GM18520 (cell line): ENCODE results near the gene ITPRIPL2.

Experiments used
- ATAC-seq: cut with Tn5 transposase; IDR thresholded peaks from one replicate; pipeline ENCODE4 v1.9.1; 2021; ENCODE audit not compliant: unreplicated experiment

Gene ITPRIPL2

GRCh38 chr16:19113577-19114358 is at the start of gene ITPRIPL2:
ITPRIPL2 (plus strand) TSS chr16:19113964; CDS start chr16:19114462, 498 bp downstream.
- no peak for ATAC-seq

- ATAC-seq = no peak
Measured at GRCh38 chr16:19066988-19067348, 46.8 kb upstream of the ITPRIPL2 start.

GRCh38 chr16:19067349-19068236 is 46.2 kb upstream of the ITPRIPL2 start, which contains the start of gene COQ7:
COQ7 (plus strand) TSS chr16:19067614; CDS start chr16:19067665, 51 bp downstream.
- peak; percentile 92 for ATAC-seq

GRCh38 chr16:19068237-19068815 is 45.4 kb upstream of the ITPRIPL2 start:
- no peak for ATAC-seq

GRCh38 chr16:19071811-19072777 is 41.7 kb upstream of the ITPRIPL2 start:
- ATAC-seq = no peak

GRCh38 chr16:19073344-19073743 is 40.4 kb upstream of the ITPRIPL2 start:
- ATAC-seq = no peak

- no peak for ATAC-seq
Measured at GRCh38 chr16:19073863-19074262, 39.9 kb upstream of the ITPRIPL2 start.

GRCh38 chr16:19075511-19075910 is 38.3 kb upstream of the ITPRIPL2 start:
- ATAC-seq = no peak

- no peak for ATAC-seq
Measured at GRCh38 chr16:19077879-19078278, 35.9 kb upstream of the ITPRIPL2 start.

GRCh38 chr16:19083670-19084069 is 30.1 kb upstream of the ITPRIPL2 start:
- ATAC-seq = no peak

GRCh38 chr16:19084139-19084538 is 29.6 kb upstream of the ITPRIPL2 start:
- ATAC-seq = no peak

- no peak for ATAC-seq
Measured at GRCh38 chr16:19084879-19085278, 28.9 kb upstream of the ITPRIPL2 start.

- ATAC-seq = no peak
Measured at GRCh38 chr16:19085679-19086200, 28.0 kb upstream of the ITPRIPL2 start.

GRCh38 chr16:19086322-19087199 is 27.2 kb upstream of the ITPRIPL2 start:
- no peak for ATAC-seq

- no peak for ATAC-seq
Measured at GRCh38 chr16:19088341-19088916, 25.3 kb upstream of the ITPRIPL2 start.

GRCh38 chr16:19089410-19089955 is 24.3 kb upstream of the ITPRIPL2 start:
- no peak for ATAC-seq

- no peak for ATAC-seq
Measured at GRCh38 chr16:19090916-19091315, 22.8 kb upstream of the ITPRIPL2 start.

GRCh38 chr16:19092653-19093410 is 20.9 kb upstream of the ITPRIPL2 start:
- no peak for ATAC-seq
